ENCODE results near the gene FBXL16.

DNA sequence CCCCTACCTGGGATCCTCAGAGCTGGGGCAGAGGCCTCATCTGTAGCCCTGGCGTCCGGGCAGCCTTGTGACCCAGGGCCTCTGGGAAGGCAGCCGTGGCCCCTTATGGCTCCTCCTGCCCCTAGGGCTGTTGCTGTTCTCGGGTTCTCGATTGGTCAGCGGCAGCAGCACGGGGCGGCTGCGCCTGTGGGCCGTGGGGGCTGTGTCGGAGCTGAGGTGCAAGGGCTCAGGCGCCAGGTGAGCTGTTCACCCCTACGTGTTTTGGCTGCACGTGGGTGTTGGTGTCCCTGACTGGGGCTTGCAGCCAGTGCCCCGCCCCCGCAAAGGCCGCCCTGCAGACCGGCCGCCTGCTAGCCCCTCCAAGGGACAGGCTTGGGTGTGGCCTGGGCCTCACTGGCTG lies 43.5 kb downstream of the FBXL16 start:
- TF ChIP-seq, protein P1, sequence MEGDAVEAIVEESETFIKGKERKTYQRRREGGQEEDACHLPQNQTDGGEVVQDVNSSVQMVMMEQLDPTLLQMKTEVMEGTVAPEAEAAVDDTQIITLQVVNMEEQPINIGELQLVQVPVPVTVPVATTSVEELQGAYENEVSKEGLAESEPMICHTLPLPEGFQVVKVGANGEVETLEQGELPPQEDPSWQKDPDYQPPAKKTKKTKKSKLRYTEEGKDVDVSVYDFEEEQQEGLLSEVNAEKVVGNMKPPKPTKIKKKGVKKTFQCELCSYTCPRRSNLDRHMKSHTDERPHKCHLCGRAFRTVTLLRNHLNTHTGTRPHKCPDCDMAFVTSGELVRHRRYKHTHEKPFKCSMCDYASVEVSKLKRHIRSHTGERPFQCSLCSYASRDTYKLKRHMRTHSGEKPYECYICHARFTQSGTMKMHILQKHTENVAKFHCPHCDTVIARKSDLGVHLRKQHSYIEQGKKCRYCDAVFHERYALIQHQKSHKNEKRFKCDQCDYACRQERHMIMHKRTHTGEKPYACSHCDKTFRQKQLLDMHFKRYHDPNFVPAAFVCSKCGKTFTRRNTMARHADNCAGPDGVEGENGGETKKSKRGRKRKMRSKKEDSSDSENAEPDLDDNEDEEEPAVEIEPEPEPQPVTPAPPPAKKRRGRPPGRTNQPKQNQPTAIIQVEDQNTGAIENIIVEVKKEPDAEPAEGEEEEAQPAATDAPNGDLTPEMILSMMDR (IDR thresholded peaks at IDR 0.05) = no peak
- TF ChIP-seq POLR2A (IDR thresholded peaks at IDR 0.05) (no peak), POLR2AphosphoS5 (IDR thresholded peaks at IDR 0.05) (no peak), EP300 (IDR thresholded peaks at IDR 0.05) (no peak)

All from suprapubic skin (tissue), 4 donors.